ENCODE results near the gene ITGB2. TPM values are rescaled to one million over a fixed set of nuclear protein-coding genes. Genes with fewer than 3 reads are reported as not detected.

Gene ITGB2
- total and polyA plus RNA-seq, 11 donors: 6.1 to 253 (median 20.6) TPM

DNA sequence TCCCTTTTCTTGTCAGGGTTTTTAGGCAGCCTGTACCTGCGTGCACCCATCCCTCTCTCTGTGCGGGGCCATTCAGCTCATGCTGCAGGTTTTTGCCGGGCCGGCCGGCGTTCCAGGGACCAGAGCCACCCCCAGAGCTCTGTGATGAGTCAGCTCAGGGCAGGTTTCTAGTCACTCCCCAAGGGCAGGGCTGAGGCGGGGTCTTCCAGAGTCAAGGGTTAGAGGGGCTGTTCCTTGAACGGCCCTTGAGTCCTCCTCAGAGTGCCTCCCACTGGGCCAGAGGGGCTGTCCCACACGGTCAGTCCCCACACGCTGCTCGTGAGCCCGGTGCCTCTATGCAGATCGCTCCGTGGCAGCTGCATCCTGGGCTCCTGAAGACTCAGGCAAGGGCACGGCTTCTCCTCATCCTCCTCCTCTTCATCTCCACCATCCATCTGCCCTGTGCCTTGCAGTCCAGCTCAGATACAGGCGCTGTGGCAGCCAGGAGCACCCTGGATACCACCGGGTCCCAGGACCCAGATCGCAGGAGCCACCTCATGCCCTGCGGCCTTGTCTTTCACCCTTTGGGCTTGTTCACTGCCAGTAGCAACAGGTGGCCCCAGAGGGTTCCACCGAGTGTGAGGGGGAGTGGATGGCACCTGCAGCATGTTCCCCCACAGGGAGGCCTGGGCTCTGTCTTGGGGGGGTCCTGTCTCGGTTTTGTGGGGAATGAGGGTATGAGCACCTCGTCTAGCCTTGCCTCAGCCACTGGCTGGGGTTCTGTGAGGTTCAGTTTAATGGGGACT, 36.5 kb upstream of the ITGB2 start:
- WGBS, 4 donors: 89 to 95% (median 92%) methylated on average over 13 to 22 of the region's 22 CpGs
- ATAC-seq (no peak), DNase-seq (peak in 3 of 5 donors; percentile 26 to 36 (median 27))
- H3K4me1 ChIP-seq: peaks cover 13 to 92% (median 65%) of the 10 kb centered on the region in 12 donors
- TF ChIP-seq, protein P1, sequence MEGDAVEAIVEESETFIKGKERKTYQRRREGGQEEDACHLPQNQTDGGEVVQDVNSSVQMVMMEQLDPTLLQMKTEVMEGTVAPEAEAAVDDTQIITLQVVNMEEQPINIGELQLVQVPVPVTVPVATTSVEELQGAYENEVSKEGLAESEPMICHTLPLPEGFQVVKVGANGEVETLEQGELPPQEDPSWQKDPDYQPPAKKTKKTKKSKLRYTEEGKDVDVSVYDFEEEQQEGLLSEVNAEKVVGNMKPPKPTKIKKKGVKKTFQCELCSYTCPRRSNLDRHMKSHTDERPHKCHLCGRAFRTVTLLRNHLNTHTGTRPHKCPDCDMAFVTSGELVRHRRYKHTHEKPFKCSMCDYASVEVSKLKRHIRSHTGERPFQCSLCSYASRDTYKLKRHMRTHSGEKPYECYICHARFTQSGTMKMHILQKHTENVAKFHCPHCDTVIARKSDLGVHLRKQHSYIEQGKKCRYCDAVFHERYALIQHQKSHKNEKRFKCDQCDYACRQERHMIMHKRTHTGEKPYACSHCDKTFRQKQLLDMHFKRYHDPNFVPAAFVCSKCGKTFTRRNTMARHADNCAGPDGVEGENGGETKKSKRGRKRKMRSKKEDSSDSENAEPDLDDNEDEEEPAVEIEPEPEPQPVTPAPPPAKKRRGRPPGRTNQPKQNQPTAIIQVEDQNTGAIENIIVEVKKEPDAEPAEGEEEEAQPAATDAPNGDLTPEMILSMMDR (IDR thresholded peaks at IDR 0.05): no peak
- no peak for TF ChIP-seq POLR2A (IDR thresholded peaks at IDR 0.05)
- intact Hi-C loops (cut with DNase I): loop anchor here in 2 of 10 donors (5.0 to 10.0 kb wide), 2 partner anchors 115 to 118 kb away; partner anchors contain the start of gene ADARB1 (in 2 of the 2)
- H3K27ac ChIP-seq: peak overlapping the region in 10 of 12 donors; percentile 57 to 86 (median 77)
- H3K4me3 ChIP-seq: no peak overlapping the region
- no peaks in the 10 kb centered on the region for H3K9me3 ChIP-seq
- peaks cover 0 to 39% (median 6%) of the 10 kb centered on the region in 9 donors for H3K36me3 ChIP-seq
- no peaks in the 10 kb centered on the region for H3K27me3 ChIP-seq

DNA sequence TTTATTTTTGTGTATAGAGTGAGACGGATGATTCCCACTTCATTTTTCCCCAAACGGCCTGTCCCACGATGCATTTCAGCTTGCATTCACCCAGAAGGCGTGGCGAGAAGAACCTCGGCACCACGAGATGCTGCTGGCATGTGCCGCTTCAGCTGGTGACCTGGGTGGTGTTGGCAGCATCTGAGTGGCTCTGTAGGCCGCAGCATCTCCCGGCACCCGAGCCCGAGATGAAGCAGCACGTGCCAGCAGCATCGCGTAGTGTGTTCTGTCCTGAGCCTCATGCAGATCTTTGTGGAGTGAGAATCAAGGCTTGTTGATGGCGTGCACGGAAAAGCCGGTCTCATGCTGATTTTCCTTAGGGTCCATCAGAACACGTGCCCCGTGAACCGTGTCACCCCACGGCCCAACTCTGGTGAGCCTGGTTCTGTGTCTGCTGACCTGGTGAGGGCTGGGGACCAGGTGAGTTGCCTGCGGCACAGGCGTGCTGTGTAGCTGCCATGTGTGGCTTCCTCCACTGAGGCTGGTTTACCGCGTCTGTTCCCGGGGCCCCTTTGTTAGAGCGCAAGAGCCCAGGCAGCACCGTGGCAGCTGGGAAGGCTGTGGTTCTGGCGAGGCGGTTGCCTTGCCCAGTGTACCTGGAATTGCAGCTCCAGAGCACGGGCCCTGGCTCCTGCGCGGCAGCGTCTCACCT, 35.8 kb upstream of the ITGB2 start:
- 91 to 96% (median 95%) methylated on average over 33 to 35 of the region's 35 CpGs for WGBS, 4 donors
- Histone ChIP-seq H3K4me1 (peaks cover 13 to 90% (median 63%) of the 10 kb centered on the region in 12 donors), H3K9me3 (no peaks in the 10 kb centered on the region), H3K36me3 (peaks cover 0 to 37% (median 6%) of the 10 kb centered on the region in 9 donors), H3K27me3 (no peaks in the 10 kb centered on the region), H3K27ac (peak overlapping the region in 5 of 12 donors; percentile 18 to 96 (median 87)), H3K4me3 (no peak overlapping the region)
- no peak for TF ChIP-seq POLR2A (IDR thresholded peaks at IDR 0.05)
- TF ChIP-seq, protein P1 (IDR thresholded peaks at IDR 0.05): no peak
- intact Hi-C loops (cut with DNase I): loop anchor here in 2 of 10 donors (5.0 to 10.0 kb wide), 2 partner anchors 116 to 118 kb away; partner anchors contain the start of gene ADARB1 (in 2 of the 2)
- DNase-seq (peak in 3 of 5 donors; percentile 27 to 44 (median 28)), ATAC-seq (no peak)

DNA sequence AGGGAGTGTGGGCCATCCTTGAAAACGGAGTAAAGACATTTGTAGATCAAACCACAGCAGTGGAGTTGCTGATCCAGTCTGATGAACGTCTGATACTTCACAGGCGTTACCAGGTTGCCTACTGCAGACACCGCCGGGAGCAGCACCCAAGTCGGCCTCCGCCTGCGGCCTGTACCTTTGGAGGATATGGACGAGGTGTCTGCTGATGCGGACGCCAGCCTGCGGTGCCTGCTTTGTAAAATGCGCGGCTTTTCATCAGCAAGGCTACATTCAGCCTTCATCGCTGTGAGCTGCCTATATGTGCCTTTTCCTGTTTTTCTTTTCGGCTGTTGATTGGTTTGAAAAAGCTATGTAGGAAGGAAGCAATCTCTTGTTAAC, 35.1 kb upstream of the ITGB2 start:
- Histone ChIP-seq H3K4me1 (peaks cover 13 to 89% (median 60%) of the 10 kb centered on the region in 12 donors), H3K36me3 (peaks cover 0 to 36% (median 6%) of the 10 kb centered on the region in 9 donors), H3K4me3 (no peak overlapping the region), H3K27me3 (no peaks in the 10 kb centered on the region), H3K9me3 (no peaks in the 10 kb centered on the region), H3K27ac (peak overlapping the region in 10 of 12 donors; percentile 29 to 99 (median 92))
- peak in 3 of 5 donors; percentile 17 to 44 (median 28) for DNase-seq
- no peak for ATAC-seq
- WGBS, 4 donors: 77 to 86% (median 81%) methylated on average over 16 of the region's 16 CpGs
- intact Hi-C loops (cut with DNase I): loop anchor here in 3 of 10 donors (2.0 to 10.0 kb wide), 3 partner anchors 117 to 119 kb away; partner anchors contain the start of gene ADARB1 (in 2 of the 3)
- TF ChIP-seq POLR2A (IDR thresholded peaks at IDR 0.05): no peak
- TF ChIP-seq, protein P1 (IDR thresholded peaks at IDR 0.05): no peak

Data from heart left ventricle (tissue), 16 donors.